NOMO-1 (cell line): ENCODE results near the gene GRM7.

Experiments used
- DNase-seq, 2 experiments: peaks; one replicate each; lab custom pipeline; 2025; ENCODE audit not compliant: unreplicated experiment in 2 of 2; lab: John Stamatoyannopoulos, UW

Gene GRM7

DNA sequence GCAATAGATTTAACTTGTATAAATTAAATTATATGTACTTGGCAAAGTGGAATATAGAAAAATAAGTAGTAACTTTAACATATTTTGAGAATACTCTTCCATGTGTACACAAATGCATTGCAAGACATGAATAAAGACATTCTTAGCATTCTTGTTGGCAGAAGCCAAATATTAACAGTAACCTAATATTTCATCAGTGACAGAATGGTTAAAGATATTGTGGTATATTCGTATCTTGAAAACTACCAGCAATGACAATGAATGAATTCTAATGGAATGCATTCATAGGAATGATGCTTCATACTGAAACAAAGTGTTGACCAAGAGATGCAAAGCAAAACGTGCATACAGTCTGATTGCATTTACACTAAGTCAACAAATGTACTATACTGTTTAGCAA lies 524.7 kb downstream of the GRM7 start:
- DNase-seq, result no peak

DNA sequence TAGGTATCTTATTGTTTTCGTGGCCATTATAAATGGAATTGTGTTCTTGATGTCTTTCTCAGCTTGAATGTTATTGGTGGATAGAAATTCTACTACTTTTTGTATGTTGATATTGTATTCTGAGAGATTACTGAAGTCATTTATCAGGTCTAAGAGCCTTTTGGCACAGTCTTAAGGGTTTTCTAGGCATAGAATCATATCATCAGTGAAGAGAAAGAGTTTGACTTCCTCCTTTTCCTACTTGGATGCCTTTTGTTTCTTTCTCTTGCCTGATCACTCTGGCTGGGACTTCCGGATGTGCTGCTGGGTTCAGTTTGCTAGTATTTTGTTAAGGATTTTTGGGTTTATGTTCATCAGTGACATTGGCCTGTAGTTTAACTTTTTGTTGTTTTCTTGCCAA lies 527.1 kb downstream of the GRM7 start:
- DNase-seq, result no peak

DNA sequence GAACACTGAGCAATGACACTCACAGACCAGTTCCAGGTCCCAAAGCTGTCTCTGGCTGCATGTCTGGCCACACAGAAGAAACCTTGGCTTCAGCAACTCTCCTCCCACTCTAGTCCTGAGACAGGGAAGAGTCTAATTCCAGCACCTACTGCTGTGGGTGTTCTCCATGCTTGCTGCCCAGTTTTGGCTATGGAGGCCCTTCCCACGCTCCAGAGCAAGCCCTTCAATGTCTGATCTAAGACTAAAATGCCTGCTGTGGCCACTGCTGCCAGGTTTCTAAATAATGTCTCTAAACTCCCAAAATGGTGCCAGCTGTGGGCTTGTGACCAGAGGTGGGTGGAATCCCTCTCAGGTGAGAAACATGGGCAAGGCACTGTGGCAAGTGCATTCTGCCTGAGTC lies 531.3 kb downstream of the GRM7 start:
- DNase-seq, result no peak

DNA sequence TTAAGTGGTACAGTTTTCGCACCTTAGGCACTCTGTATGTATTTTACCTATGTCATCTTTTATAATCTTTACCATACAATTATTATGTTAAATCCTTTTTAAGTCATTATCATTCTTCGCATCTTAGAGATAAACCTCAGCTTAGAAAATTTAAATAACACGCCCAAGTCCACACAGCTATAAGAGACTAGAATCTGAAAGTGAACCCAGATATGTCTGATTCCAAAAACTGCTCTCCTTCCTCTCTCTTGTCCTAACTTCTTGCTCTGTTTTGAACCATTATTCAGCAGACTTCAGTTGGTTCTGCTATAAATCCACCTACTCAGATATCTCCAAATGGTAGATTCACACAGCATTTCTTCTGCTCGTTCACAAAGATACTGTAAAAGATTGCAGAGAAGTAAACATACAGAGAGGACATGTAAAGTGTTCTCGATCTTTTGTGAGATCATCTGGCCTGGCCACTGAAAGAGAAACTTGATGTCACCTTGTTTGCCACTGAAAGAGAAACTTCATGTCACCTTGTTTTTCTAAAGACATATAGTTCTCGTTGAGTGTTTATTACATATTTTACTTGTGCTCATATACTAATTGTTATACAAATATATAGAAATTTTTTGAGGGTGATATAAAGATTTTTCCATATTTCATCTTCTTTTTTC lies 533.2 kb downstream of the GRM7 start:
- no peak for DNase-seq

DNA sequence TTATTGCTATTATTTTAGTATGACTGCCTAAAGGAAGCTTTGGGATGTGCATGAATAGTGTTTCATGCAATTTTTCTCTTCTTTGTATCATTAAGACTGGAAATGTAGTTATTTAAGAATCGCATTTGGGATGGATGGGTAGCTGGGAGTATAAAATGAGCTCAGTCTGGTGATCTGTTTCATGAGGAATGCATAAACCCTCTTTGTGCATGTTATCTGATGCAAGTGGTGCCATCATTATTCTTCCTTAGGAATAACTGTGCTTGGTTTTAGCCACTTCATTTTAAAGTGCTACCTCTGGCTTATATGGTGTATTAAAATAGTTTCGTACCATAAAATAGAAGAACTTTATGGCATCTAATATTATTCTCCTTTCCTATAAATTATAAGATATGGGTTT lies 535.6 kb downstream of the GRM7 start:
- no peak for DNase-seq

DNA sequence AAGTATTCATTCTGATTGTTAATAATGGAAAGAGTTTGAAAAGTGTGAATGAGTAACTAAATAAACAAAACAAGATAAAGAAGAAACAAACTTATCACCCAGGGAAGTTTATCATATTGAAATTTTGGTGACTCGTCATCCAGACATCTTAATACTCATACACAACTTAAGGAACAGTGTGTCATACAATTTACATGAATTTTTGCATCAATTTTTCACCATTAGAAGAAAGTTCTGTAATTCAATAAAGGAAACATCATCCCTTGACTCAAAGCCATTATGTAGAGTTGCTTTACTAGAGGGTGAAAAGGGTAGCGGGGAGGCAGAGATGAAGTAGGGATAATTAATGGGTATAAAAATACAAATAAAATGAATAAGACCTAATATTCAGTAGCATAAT lies 536.2 kb downstream of the GRM7 start:
- no peak for DNase-seq

DNA sequence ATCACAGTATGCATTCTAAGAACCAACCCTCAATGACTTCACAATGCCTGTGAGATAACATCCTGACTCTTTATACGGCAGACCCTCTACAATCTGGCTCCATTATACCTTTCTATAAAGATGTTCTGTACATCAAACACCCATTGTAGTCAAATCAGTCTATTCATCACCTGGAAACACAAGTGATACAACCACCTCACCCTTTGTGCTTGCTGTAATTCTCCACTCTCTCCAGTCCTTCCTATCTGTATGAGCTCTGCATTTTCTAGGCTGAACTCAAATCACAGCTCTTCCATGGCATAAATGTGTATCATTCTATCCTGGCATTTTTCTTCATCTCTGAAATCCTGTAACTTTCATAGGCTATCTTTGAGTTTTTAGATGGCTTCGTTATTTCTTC lies 539.4 kb downstream of the GRM7 start:
- DNase-seq, result no peak

DNA sequence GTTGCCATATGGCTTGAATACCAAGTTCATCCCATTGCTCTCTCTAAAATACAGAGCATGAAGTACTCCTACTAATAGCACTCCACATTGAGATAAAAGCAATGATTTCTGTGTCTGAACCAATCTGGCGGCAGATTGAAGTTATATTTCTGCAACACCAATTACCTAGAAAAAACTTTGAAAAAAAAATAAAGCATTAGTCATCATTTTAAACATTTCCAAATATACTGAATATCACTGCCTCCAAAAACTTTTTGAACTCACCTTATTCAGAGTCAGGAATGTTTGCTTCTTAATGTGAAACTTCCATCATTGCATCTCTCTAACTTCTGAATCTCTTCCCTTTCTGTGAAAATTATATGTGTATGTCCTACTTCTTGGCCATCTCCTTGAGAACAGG lies 540.5 kb downstream of the GRM7 start:
- no peak for DNase-seq

DNA sequence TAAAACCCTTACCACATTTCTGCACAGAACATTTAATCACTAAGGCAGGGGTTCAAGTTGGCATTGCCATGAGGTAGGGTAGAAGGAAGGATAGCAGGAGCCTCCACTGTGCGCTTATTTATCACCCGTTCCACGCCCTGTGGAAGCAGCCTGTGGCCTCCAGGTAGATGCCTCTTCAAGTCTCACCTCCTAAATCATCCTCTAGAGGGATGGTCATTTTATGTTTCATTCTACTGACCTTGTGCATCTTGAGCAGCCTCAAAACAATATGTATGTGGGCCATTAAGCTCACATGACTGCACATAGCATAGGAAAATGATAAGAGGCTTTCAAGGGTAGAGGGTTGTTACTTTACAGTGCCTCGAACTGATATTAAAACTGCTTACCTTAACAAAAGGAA lies 546.2 kb downstream of the GRM7 start:
- DNase-seq, result no peak

DNA sequence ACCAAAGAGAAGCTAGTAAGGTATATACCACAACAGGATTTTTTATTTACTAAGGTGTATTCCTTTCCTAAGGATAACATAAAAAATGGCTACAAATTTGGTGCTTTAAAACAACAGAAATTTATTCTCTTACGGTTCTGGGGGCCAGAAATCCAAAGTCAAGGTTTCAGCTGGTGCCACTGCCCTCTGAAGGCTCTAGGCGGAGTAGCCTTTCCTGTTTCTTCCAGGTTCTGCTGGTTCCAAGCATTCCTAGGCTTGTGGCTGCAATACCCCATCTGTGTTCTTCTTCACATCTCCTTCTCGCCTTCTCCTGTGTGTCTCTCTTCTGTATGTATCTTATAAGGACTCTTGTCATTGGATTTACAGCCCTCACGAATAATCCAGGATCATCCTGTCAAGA lies 549.9 kb downstream of the GRM7 start:
- DNase-seq, result no peak

DNA sequence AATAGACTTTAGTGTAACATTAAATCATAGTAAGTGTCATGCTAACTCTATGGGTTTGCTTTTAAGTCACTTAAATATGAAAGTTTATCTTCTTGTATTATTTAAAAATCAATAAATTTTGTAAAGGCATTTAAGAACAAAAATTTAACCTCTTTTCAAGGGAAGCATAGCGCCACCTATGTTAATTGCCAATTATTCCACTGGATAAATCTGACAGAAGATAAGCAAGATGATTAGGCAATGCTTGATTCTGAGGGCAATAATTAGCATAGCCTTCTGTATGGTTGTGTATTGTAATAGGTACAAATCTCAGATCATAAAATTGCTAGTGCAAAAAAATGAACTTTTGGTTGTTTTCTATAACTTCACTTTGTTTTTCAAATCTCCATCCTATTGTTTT lies 560.1 kb downstream of the GRM7 start:
- DNase-seq, result no peak

DNA sequence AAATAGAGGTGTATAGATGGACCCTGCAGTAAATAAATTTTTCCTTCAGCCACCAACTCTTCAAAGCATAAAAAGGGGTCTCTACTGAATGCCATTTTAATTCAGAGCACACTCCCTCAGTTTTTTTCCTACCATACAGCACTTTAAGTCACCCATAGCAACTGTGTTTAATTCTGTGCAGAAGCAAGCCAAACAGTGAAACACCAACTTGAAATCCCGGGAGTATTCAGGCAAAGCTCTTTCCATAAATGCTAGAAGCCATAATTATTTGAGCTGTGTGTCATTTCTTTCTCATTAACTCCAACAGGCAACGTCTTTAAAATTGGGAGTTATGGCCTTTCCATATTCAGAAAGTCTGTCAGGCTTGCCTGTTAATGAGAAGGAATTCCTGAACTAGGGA lies 562.1 kb downstream of the GRM7 start:
- DNase-seq, result no peak

DNA sequence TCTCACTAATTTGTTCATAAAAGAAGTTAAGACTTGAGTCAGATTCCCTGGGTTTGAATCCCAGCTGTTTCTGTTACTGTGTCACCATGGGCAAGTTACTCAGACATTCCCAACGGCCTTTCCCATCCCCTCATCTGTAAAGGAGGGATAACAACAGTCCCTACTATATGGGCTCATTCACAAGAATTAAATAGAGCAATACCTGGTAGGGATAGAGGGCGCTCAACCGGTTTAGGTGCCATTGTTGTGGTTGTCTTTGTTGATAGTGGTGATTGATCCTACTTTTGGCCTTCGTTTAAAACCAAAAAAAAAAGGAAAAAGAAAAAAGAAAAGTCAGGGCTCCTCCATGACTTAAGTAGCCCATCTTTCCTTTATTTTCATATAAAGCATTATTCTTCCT lies 563.1 kb downstream of the GRM7 start:
- no peak for DNase-seq

DNA sequence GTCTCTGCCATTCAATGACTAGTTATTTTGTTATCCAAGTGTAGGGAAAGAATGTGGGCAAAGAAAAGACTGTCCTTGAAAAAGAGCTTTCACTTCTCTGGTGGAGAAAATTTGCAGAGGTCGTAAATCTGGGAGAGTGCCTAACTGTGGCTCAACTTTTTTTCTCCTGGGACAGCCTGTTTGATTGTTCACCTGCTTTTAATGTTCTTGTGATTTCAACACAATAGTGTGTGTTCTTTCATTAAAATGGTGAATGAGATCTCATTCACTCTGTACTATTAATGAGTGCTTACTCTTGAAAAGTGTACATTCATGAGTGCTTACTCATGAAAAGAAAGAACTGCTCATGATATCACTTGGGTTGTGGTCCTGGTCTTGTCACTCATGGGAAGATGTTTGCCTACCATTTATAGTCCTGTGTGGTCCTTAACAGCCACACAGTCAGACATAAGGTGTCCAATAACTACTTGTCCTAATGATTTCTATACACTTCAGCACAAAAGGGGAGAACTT lies 567.3 kb downstream of the GRM7 start:
- no peak for DNase-seq

DNA sequence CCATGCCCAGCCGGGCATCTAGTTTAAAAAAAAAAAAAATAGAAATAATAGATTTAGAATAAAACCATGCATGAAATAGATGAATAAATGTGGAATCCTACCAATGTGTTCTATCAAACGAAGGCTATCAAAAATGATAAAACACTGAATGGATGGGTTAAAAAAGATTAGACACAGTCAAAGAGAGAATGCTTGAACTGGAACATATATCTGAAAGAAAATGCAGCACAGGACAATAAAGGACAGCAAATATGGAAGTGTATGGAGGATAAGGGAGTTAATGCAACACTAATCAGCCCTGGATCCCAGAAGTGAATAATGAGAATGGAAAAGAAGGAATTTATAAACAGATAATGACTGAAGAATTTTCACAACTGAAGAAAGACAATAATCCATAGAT lies 571.7 kb downstream of the GRM7 start:
- no peak for DNase-seq

DNA sequence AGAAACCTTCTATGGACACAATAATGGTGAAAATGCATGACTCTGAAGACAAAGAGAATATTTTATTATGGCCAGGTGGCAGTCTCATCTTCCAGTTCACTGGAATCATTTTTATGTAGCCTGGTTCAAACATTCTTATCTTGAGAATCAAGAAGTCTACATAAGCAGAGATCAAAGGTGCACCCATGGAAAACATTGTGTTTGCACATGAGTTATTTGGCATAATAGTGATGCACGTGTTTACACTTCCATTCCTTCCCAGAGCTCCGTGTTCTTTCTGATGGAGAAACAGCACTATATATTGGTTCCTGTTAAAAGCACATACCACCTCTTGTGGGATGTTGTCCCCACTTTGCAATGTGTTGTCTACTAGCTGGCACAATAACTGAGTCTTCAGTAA lies 572.2 kb downstream of the GRM7 start:
- DNase-seq, result no peak

DNA sequence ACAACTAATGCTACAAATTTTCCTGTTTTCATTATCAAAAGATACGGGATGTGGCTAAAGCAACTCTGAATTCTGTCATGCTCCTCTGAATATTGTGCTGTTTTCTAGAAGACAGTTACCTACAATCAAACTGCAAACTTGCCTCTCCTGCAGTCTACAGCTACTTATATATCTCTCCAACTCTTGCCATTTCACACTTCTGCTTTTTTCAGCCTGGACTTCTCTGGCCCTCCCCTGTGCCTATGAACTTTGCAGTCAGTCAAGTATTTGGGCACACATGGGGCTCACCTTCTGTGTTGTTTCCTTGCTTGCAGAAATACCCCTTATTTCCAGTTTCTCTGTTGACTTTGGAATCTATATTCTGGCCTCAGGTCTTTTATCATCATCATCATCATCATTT lies 575.6 kb downstream of the GRM7 start:
- DNase-seq, result no peak

DNA sequence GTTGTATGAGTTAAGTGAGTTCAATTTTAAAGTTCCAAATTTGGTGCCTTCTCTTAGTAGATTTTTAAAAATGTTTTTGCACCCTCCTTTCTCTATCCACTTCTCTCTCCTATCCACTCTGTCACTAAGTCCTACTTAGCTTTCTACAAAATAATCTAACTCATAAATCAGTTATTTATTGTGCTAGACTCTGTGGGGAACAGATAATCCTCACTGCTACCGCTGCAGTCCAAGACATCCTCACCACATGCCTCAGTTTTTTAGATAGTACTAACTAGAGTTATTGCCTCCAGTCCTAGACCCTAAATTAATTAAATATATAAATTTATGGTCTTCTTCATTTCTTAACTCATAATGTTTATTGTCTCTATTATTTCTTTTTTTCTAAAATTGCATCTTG lies 576.3 kb downstream of the GRM7 start:
- no peak for DNase-seq

DNA sequence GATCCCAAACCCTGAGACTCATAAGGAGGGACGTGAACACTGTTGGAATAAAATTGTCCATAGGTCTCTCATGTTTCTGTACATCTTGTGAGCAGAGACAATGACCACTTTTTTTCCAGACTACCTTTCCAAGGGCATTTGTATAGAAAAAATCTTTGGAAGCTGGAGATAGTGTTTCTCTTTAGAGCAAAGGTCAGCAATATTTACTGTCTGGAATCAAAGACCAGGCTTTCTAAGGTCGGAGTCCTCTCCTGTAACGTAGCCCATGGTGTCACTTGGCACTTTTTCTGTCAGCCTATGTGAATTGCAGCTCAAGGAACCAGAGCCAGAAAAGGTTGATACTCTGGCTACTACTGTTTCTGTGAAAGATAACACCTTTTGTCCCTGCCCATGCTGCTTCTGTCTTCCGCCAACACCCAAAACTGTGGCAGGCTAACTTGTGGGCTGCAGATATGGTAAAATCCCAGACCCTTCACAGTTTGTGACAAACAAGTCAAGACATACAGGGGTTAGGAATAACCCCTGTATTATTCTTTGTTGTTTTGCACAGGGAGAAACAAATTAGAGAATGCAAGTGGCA lies 578.3 kb downstream of the GRM7 start:
- DNase-seq, result no peak

DNA sequence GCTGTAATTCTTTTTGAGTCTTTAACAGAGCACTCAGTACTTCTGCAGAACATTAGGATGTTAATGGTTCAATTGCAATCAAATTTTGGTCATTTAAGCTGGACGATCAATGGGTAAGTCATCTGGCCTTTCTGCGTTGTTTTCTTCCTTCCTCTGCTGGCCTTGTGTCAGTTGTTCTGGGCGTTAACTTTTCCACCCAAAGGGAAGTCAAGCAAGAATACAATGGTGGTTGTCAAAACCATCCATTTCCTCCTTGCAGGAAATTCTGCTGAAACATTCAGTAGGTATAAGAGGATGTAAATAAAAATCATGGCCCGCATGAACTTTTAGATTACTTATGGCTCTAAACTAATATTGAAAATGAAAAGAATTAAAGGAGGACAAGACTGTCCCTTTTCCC lies 584.0 kb downstream of the GRM7 start:
- DNase-seq, result no peak

DNA sequence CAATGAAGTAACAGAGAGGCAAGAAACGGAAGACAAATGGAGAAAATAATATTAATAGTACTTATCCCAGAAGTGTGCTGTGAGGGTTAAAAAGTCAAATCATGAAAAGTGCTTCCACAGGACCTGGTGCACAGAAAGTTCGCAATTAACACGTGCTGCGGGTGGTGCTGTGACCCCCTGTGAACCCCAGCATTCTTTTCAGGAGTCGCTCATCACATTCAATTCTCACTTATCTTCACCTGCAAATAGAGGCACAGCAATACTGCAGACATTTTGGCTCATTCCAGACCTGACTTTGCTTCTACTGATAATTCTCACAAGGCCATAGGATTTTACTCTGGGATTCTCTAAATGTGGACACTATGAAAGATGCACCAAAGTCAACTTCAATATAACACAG lies 584.4 kb downstream of the GRM7 start:
- DNase-seq, result no peak

DNA sequence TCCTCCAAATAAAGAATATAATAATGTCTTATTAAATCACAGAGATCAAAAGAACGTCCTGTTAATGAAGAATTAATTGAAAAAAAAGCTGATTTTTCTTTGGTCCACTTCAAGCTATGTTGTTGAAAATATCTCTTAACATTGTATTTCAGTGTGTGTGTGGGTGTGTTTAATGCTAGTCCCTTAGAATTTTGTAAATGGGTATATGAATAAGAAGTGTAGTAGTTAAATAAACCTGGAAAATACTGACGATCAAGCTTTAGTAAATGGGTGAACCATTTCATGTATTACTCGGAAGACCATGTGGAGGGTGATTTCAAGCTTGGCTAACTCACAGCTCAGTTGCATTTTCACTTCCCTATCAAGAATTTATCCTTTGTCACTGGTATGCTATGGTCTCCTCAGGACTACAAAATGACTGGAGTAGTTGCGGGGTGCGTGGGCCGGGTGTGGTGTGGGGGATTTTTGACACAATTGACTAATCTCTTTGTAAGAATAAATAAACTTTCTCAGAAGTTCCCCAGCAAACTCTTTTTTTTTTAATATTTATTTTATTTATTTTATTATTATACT lies 586.4 kb downstream of the GRM7 start:
- peak in 1 of 2 experiments; percentile 20 for DNase-seq

DNA sequence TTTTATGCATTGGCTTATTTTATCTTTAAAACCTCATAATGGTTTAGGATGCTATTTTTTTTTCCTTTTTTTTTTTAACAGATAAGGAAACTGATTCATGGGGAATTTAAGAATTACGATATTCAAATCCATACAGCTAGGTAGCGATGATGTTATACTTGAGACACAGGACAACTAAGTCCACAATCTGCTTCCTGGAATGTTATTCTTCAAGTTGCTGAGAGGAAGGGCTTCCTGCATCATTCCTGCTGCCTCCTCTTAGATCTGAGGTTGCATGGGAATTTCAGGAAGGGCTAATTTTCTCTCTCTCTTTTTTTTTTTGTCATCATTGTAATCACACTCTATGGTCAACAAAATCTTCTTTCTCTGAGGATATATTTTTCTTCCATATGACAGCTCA lies 595.5 kb downstream of the GRM7 start:
- no peak for DNase-seq
